Caco-2 (cell line): ENCODE results near the gene MSANTD2. TPM values are rescaled to one million over a fixed set of nuclear protein-coding genes. Genes with fewer than 3 reads are reported as not detected.

ENCODE experiments used
- BruUV-seq: library from RNA; stranded (reverse); fragments of 400-500 nt; replicated peaks from 2 replicates; lab custom pipeline; 2021; lab: Mats Ljungman, UMichigan
- CTCF ChIA-PET: fragments of 300-600 bp; sonication (Branson Sonifier 250); formaldehyde crosslinking; loops from one replicate; lab custom pipeline; 2022; ENCODE audit warnings: antibody characterized with exemption; lab: Charles Lee
- POLR2A ChIA-PET: fragments of 300-600 bp; sonication (Branson Sonifier 250); formaldehyde crosslinking; loops from one replicate; lab custom pipeline; 2022; ENCODE audit warnings: antibody characterized with exemption; lab: Charles Lee
- DNase-seq, 2 experiments: peaks; one replicate each; pipeline versions ENCODE4 v3.0.0 to v3.0.0-alpha.2; 2020 to 2022
- H3K27me3 ChIP-seq: replicated peaks from 2 replicates; pipeline ENCODE4 v1.6.0; 2011; ENCODE audit warnings: low read length; ENCODE audit not compliant: control insufficient read depth, insufficient read depth
- H3K36me3 ChIP-seq: 2 replicates; pipeline ENCODE4 v1.5.1; 2011; ENCODE audit warnings: low read length; ENCODE audit not compliant: control insufficient read depth, insufficient read depth
- H3K4me1 ChIP-seq: fragments of 250-450 bp; sonication (Bioruptor Pico); 2 replicates; pipeline ENCODE4 v1.5.1; 2020; ENCODE audit warnings: mild to moderate bottlenecking
- H3K4me3 ChIP-seq: 2 replicates; pipeline ENCODE4 v1.5.1; 2011; ENCODE audit warnings: low read depth, mild to moderate bottlenecking, control low read depth, low read length
- H3K9me3 ChIP-seq: fragments of 250-450 bp; sonication (Bioruptor Pico); 2 replicates; pipeline ENCODE4 v1.5.1; 2020; ENCODE audit warnings: mild to moderate bottlenecking, moderate library complexity
- H3K27ac Mint-ChIP-seq: one replicate; pipeline ENCODE4 v1.8.0; 2022; ENCODE audit warnings: mixed read lengths; ENCODE audit not compliant: unreplicated experiment
- H3K27me3 Mint-ChIP-seq: one replicate; pipeline ENCODE4 v1.8.0; 2022; ENCODE audit warnings: mixed read lengths; ENCODE audit not compliant: insufficient read depth, unreplicated experiment
- H3K36me3 Mint-ChIP-seq: one replicate; pipeline ENCODE4 v1.8.0; 2022; ENCODE audit warnings: mild to moderate bottlenecking, mixed read lengths; ENCODE audit not compliant: insufficient read depth, unreplicated experiment
- H3K4me1 Mint-ChIP-seq: one replicate; pipeline ENCODE4 v1.8.0; 2022; ENCODE audit warnings: low read depth, mixed read lengths; ENCODE audit not compliant: unreplicated experiment
- H3K4me3 Mint-ChIP-seq: one replicate; pipeline ENCODE4 v1.8.0; 2022; ENCODE audit warnings: mild to moderate bottlenecking, moderate library complexity, mixed read lengths; ENCODE audit not compliant: unreplicated experiment
- H3K9me3 Mint-ChIP-seq: one replicate; pipeline ENCODE4 v1.8.0; 2022; ENCODE audit warnings: mixed read lengths; ENCODE audit not compliant: unreplicated experiment
- intact Hi-C: fragments of 100-400 bp; cut with micrococcal nuclease; formaldehyde crosslinking; loops from one replicate; pipeline ENCODE4 v1.10.0; 2022; ENCODE audit not compliant: unreplicated experiment
- total RNA-seq: library from RNA; stranded (reverse); gene quantifications from 2 replicates; pipeline ENCODE4 v1.2.3, GENCODE V29; 2022
- TF ChIP-seq, protein P1 (sequence below), 2 experiments: fragments of 200-600 bp in 1 of 2; IDR thresholded peaks; 1 replicate in 1 of 2; 2 replicates in 1 of 2; pipeline versions ENCODE4 v1.5.1 to v1.8.0; 2011 to 2022; ENCODE audit warnings: antibody characterized with exemption in 1 of 2, control low read depth in 1 of 2, inconsistent platforms in 1 of 2, low read depth in 1 of 2, low read length in 1 of 2, mild to moderate bottlenecking in 1 of 2, moderate library complexity in 1 of 2; ENCODE audit not compliant: insufficient read depth in 1 of 2, severe bottlenecking in 1 of 2, unreplicated experiment in 1 of 2

The MSANTD2 gene
- total RNA-seq, 1 experiment from 2014 or later, result 28.3 TPM

DNA sequence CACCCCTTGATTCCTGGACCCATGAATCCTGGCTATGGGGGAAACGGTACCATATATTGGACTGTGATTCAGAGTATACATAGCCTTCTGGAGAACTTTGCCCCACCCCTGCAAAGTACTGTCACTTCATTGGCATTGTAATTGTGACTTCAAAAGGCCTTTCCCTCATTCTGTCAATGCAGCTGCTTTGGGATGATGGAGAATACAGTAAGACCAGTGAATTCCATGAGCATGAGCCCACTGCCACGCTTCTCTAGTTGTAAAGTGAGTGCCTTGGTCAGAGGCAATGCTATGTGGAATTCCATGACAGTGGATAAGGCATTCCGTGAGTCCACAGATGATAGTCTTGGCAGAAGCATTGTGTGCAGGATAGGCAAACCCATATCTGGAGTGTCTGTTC, 25.7 kb upstream of the MSANTD2 start:
- Histone ChIP-seq H3K4me1 (peaks cover 18% of the 10 kb centered on the region), H3K4me3 (no peak overlapping the region), H3K36me3 (no peaks in the 10 kb centered on the region), H3K27me3 (no peaks in the 10 kb centered on the region), H3K9me3 (no peaks in the 10 kb centered on the region)
- DNase-seq, result no peak
- no peaks in the 10 kb centered on the region for H3K27me3 Mint-ChIP-seq
- H3K36me3 Mint-ChIP-seq, result no peaks in the 10 kb centered on the region
- TF ChIP-seq, protein P1, sequence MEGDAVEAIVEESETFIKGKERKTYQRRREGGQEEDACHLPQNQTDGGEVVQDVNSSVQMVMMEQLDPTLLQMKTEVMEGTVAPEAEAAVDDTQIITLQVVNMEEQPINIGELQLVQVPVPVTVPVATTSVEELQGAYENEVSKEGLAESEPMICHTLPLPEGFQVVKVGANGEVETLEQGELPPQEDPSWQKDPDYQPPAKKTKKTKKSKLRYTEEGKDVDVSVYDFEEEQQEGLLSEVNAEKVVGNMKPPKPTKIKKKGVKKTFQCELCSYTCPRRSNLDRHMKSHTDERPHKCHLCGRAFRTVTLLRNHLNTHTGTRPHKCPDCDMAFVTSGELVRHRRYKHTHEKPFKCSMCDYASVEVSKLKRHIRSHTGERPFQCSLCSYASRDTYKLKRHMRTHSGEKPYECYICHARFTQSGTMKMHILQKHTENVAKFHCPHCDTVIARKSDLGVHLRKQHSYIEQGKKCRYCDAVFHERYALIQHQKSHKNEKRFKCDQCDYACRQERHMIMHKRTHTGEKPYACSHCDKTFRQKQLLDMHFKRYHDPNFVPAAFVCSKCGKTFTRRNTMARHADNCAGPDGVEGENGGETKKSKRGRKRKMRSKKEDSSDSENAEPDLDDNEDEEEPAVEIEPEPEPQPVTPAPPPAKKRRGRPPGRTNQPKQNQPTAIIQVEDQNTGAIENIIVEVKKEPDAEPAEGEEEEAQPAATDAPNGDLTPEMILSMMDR (IDR thresholded peaks at IDR 0.05; ENCODE audit: insufficient read depth in 1 of 2, low read depth in 1 of 2, low read length in 1 of 2, severe bottlenecking in 1 of 2, unreplicated experiment in 1 of 2), result no peak
- no peaks in the 10 kb centered on the region for H3K9me3 Mint-ChIP-seq
- intact Hi-C loops, result no loop called here
- H3K4me3 Mint-ChIP-seq, result no peak overlapping the region
- BruUV-seq, result no TSS peak
- CTCF ChIA-PET, result interaction anchor here (0.5 kb wide), 1 partner anchor 68 kb away, joined by 3 read pairs; no protein-coding TSS in a partner anchor
- H3K27ac Mint-ChIP-seq, result no peak overlapping the region
- POLR2A ChIA-PET, result no interaction called here
- peaks cover 21% of the 10 kb centered on the region for H3K4me1 Mint-ChIP-seq

DNA sequence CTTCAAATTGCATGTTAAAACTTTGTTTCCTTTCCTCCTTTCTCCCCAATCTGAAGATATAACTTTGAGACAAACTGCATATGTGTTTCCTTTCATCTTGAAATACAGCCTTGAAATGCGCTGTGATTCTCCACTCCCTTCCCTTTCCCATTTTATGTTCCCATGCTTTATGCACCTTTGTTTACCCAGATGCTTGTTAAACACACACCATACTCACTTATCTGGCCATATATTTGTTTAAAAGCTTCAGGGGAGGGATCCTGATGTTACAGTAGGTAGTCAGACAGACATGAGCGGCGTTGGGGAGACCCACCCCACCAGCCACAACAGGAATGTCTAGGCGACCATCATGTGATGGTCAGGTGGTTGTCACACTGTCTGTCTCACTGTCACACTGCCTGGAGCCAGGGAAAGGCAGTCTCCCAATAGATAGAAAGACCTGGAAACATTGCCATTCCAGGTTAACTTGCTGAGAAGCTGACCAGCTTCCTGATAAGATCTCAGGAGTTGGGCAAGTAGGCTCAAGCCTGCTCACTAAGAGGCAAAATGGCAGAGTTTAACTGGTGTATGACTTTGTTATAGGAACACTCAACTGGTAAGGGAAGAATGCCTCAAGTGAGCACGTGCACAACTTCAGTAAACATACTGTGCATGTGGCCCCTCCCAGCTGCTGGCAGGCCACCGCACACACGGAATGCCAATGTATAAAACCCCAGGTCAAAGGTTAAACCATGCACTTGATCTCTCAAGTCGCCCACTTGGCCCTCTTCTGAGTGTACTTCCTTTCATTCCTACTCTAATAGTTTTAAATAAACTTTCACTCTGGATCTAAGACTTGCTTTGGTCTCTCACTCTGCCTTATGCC, 23.5 kb upstream of the MSANTD2 start:
- no peaks in the 10 kb centered on the region for H3K9me3 ChIP-seq
- no peaks in the 10 kb centered on the region for H3K9me3 Mint-ChIP-seq
- intact Hi-C loops, result loop anchor here (1.0 kb wide), 1 partner anchor 23 kb away; the partner anchor contains the start of gene MSANTD2
- peaks cover 21% of the 10 kb centered on the region for H3K4me1 Mint-ChIP-seq
- no TSS peak for BruUV-seq
- CTCF ChIA-PET, result interaction anchor here (0.6 to 1.0 kb wide), 2 partner anchors 13 to 61 kb away, joined by 5 to 6 read pairs; no protein-coding TSS in a partner anchor
- H3K4me3 Mint-ChIP-seq, result peak overlapping the region; percentile 15
- peak; percentile 50 to 60 for DNase-seq
- POLR2A ChIA-PET, result interaction anchor here (1.0 to 1.2 kb wide), 2 partner anchors 13 to 24 kb away, joined by 3 to 6 read pairs; partner anchors contain the start of gene MSANTD2
- H3K27me3 Mint-ChIP-seq, result no peaks in the 10 kb centered on the region
- TF ChIP-seq, protein P1 (IDR thresholded peaks at IDR 0.05; ENCODE audit: insufficient read depth in 1 of 2, low read depth in 1 of 2, low read length in 1 of 2, severe bottlenecking in 1 of 2, unreplicated experiment in 1 of 2), result no peak
- H3K36me3 Mint-ChIP-seq, result no peaks in the 10 kb centered on the region
- H3K4me3 ChIP-seq, result no peak overlapping the region
- peak overlapping the region; percentile 23 for H3K27ac Mint-ChIP-seq
- H3K36me3 ChIP-seq, result no peaks in the 10 kb centered on the region
- peaks cover 18% of the 10 kb centered on the region for H3K4me1 ChIP-seq
- H3K27me3 ChIP-seq, result no peaks in the 10 kb centered on the region

DNA sequence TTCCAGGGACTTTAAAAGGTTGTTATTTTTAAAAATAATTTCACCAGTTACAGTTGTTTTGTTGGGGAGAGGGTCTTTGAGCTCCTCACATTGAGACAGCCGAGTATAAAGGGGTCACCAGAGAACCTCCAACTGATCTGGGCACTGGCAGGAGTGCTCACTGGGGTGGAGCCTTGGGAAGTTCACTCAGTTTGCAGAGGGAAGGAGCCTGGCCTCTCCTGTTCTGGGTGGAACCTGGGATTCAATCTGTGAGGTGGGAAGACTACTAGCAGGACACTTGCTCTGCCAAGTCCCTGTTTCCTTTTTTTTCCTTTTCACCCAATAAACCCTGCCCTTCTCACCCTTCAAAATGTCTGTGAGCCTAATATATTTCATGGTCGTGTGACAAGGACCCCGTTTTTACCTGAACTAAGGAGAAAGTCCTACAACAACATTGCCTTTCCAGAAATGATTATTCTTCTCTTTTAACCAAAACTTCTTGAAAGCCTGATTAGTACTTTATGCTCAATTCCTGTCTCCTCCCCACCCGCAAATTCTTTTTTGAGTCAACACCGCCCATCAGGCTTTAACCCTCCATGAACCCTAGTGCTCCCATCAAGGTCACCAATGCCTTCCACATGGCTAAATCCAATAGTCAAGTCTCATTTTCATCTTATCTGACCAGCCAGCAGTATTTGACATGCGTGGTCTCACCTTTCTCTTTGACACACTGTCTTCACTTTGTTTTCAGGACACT, 22.0 kb upstream of the MSANTD2 start:
- POLR2A ChIA-PET, result no interaction called here
- Mint-ChIP-seq H3K4me3 (no peak overlapping the region), H3K9me3 (no peaks in the 10 kb centered on the region), H3K4me1 (peaks cover 21% of the 10 kb centered on the region), H3K27me3 (peaks cover 5% of the 10 kb centered on the region), H3K27ac (no peak overlapping the region), H3K36me3 (no peaks in the 10 kb centered on the region)
- Histone ChIP-seq H3K27me3 (no peaks in the 10 kb centered on the region), H3K9me3 (no peaks in the 10 kb centered on the region), H3K4me3 (no peak overlapping the region), H3K36me3 (no peaks in the 10 kb centered on the region), H3K4me1 (peaks cover 18% of the 10 kb centered on the region)
- BruUV-seq, result no TSS peak
- CTCF ChIA-PET, result interaction anchor here (0.7 to 1.4 kb wide), 4 partner anchors 12 to 153 kb away, joined by 3 read pairs; partner anchors contain the start of gene ESAM
- TF ChIP-seq, protein P1 (IDR thresholded peaks at IDR 0.05; ENCODE audit: insufficient read depth in 1 of 2, low read depth in 1 of 2, low read length in 1 of 2, severe bottlenecking in 1 of 2, unreplicated experiment in 1 of 2), result no peak
- no peak for DNase-seq
- intact Hi-C loops, result no loop called here
